ENCODE results near the gene RAB36. TPM values are rescaled to one million over a fixed set of nuclear protein-coding genes. Genes with fewer than 3 reads are reported as not detected.

The RAB36 gene
- total and polyA plus RNA-seq, 9 of the 15 experiments (the other 6 are each of a cell fraction or from before 2014, with no cell fraction given): 0.04 to 0.50 (median 0.08) TPM; not detected in 3

DNA sequence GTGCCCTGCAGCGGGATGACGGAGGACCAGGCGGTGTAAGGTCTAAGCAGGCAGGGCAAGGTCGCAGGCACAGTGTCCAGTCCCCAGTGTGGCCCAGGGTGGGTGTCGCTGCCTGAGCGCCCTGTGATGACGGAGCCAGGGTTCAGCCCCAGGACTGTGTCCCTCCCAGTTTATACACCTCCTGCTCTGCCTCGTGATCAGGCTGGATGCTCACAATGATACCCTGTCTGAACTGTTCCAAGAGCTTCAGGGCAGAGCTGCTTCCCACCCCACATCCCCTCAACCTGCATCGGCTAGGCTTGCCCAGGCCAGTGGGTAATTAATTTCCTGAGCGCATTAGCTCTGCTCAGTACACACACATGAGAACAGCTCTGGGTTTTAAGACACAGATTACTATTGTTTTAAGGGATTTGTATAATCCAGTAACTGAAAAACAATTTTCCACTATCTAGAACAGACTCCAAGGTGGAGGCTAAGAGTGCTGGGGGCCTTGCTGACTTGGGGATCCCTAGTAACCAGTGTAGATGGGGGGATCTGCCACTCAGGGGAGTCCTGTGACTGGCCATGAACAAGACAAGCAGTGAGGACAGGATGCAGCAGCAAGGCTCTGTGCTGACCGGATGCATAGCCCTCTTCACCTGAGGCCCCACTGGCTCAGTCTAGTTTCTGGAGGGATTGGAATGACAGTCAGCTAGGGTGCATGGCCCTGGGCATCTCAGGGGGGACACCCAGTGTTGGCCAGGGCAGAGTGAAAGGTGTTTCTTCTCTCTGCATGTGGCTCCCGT lies 40.9 kb upstream of the RAB36 start (continued):
- TF ChIP-seq SIX5 (IDR thresholded peaks at IDR 0.05; ENCODE audit: borderline replicate concordance in 1 of 2, insufficient read depth in 1 of 2, low read depth in 1 of 2, low read length in 2 of 2) (peak in 1 of 2 experiments; percentile 30; a peak in 1 of 4 replicates), E2F3 (CRISPR knock-in tag; IDR thresholded peaks at IDR 0.05) (no peak), TEAD2 (tag; IDR thresholded peaks at IDR 0.05) (no peak), GABPB1 (CRISPR knock-in tag; IDR thresholded peaks at IDR 0.05) (no peak), ZNF551 (CRISPR knock-in tag; IDR thresholded peaks at IDR 0.05) (no peak), RB1 (IDR thresholded peaks at IDR 0.05; ENCODE audit: low read depth) (0 out of 2 replicates have a peak, but pooled peaks have one; percentile 11), CREM (IDR thresholded peaks at IDR 0.05; ENCODE audit: low read depth) (peak; percentile 85), TCF7L2 (IDR thresholded peaks at IDR 0.05; ENCODE audit: low read depth, low read length) (0 out of 2 replicates have a peak, but pooled peaks have one; percentile 13), NFATC3 (IDR thresholded peaks at IDR 0.05) (no peak), MCM2 (IDR thresholded peaks at IDR 0.05; ENCODE audit: low read depth) (no peak), NRF1 (conservative IDR thresholded peaks at IDR 0.05 in 1 of 2, IDR thresholded peaks at IDR 0.05 in 1 of 2) (no peak), HDAC8 (tag; IDR thresholded peaks at IDR 0.05) (no peak)
- TF ChIP-seq, protein P1, sequence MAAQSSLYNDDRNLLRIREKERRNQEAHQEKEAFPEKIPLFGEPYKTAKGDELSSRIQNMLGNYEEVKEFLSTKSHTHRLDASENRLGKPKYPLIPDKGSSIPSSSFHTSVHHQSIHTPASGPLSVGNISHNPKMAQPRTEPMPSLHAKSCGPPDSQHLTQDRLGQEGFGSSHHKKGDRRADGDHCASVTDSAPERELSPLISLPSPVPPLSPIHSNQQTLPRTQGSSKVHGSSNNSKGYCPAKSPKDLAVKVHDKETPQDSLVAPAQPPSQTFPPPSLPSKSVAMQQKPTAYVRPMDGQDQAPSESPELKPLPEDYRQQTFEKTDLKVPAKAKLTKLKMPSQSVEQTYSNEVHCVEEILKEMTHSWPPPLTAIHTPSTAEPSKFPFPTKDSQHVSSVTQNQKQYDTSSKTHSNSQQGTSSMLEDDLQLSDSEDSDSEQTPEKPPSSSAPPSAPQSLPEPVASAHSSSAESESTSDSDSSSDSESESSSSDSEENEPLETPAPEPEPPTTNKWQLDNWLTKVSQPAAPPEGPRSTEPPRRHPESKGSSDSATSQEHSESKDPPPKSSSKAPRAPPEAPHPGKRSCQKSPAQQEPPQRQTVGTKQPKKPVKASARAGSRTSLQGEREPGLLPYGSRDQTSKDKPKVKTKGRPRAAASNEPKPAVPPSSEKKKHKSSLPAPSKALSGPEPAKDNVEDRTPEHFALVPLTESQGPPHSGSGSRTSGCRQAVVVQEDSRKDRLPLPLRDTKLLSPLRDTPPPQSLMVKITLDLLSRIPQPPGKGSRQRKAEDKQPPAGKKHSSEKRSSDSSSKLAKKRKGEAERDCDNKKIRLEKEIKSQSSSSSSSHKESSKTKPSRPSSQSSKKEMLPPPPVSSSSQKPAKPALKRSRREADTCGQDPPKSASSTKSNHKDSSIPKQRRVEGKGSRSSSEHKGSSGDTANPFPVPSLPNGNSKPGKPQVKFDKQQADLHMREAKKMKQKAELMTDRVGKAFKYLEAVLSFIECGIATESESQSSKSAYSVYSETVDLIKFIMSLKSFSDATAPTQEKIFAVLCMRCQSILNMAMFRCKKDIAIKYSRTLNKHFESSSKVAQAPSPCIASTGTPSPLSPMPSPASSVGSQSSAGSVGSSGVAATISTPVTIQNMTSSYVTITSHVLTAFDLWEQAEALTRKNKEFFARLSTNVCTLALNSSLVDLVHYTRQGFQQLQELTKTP (IDR thresholded peaks at IDR 0.05; ENCODE audit: low read depth in 1 of 2, partially characterized antibody in 2 of 2): no peak
- TF ChIP-seq, protein P2, sequence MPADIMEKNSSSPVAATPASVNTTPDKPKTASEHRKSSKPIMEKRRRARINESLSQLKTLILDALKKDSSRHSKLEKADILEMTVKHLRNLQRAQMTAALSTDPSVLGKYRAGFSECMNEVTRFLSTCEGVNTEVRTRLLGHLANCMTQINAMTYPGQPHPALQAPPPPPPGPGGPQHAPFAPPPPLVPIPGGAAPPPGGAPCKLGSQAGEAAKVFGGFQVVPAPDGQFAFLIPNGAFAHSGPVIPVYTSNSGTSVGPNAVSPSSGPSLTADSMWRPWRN (IDR thresholded peaks at IDR 0.05; ENCODE audit: low read depth): no peak
- TF ChIP-seq, protein P3, sequence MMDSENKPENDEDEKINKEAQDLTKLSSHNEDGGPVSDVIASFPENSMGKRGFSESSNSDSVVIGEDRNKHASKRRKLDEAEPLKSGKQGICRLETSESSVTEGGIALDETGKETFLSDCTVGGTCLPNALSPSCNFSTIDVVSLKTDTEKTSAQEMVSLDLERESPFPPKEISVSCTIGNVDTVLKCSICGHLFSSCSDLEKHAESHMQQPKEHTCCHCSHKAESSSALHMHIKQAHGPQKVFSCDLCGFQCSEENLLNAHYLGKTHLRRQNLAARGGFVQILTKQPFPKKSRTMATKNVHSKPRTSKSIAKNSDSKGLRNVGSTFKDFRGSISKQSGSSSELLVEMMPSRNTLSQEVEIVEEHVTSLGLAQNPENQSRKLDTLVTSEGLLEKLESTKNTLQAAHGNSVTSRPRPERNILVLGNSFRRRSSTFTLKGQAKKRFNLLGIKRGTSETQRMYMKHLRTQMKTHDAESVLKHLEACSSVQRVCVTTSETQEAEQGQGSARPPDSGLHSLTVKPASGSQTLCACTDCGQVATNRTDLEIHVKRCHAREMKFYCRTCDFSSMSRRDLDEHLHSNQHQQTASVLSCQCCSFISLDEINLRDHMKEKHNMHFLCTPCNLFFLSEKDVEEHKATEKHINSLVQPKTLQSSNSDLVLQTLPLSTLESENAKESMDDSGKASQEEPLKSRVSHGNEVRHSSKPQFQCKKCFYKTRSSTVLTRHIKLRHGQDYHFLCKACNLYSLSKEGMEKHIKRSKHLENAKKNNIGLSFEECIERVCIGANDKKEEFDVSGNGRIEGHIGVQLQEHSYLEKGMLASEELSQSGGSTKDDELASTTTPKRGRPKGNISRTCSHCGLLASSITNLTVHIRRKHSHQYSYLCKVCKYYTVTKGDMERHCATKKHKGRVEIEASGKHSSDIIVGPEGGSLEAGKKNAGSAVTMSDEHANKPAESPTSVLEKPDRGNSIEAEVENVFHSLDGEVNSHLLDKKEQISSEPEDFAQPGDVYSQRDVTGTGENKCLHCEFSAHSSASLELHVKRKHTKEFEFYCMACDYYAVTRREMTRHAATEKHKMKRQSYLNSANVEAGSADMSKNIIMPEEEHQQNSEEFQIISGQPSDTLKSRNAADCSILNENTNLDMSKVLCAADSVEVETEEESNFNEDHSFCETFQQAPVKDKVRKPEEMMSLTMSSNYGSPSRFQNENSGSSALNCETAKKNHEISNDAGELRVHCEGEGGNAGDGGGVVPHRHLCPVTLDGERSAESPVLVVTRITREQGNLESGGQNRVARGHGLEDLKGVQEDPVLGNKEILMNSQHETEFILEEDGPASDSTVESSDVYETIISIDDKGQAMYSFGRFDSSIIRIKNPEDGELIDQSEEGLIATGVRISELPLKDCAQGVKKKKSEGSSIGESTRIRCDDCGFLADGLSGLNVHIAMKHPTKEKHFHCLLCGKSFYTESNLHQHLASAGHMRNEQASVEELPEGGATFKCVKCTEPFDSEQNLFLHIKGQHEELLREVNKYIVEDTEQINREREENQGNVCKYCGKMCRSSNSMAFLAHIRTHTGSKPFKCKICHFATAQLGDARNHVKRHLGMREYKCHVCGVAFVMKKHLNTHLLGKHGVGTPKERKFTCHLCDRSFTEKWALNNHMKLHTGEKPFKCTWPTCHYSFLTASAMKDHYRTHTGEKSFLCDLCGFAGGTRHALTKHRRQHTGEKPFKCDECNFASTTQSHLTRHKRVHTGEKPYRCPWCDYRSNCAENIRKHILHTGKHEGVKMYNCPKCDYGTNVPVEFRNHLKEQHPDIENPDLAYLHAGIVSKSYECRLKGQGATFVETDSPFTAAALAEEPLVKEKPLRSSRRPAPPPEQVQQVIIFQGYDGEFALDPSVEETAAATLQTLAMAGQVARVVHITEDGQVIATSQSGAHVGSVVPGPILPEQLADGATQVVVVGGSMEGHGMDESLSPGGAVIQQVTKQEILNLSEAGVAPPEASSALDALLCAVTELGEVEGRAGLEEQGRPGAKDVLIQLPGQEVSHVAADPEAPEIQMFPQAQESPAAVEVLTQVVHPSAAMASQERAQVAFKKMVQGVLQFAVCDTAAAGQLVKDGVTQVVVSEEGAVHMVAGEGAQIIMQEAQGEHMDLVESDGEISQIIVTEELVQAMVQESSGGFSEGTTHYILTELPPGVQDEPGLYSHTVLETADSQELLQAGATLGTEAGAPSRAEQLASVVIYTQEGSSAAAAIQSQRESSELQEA (IDR thresholded peaks at IDR 0.05; ENCODE audit: low read depth): no peak

Measured in K562 (cell line).